Measurements from ENCODE around the gene C1orf159.

DNA sequence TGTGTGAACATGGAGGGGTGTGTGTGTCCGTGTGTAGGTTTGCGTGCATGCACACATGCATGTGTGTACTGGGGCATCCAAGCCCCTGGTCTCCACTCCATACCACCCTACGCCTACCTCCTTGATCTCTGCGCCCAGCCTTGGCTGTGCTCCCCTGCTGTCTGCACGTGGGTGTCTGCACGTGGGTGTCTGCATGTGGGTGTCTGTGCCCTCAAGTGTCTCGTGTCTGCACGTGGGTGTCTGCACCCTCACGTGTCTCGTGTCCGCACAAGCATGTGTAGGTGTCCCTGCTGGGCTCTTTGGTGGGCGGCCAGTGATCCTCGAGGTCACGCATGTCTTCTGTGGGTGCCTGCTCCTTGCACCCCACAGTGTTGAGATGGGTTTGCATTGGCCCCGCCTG lies 62.9 kb downstream of the C1orf159 start:
- TF ChIP-seq, protein P1, sequence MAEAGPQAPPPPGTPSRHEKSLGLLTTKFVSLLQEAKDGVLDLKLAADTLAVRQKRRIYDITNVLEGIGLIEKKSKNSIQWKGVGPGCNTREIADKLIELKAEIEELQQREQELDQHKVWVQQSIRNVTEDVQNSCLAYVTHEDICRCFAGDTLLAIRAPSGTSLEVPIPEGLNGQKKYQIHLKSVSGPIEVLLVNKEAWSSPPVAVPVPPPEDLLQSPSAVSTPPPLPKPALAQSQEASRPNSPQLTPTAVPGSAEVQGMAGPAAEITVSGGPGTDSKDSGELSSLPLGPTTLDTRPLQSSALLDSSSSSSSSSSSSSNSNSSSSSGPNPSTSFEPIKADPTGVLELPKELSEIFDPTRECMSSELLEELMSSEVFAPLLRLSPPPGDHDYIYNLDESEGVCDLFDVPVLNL (IDR thresholded peaks at IDR 0.05; ENCODE audit: low read depth, low read length) = no peak
- TF ChIP-seq, protein P2, sequence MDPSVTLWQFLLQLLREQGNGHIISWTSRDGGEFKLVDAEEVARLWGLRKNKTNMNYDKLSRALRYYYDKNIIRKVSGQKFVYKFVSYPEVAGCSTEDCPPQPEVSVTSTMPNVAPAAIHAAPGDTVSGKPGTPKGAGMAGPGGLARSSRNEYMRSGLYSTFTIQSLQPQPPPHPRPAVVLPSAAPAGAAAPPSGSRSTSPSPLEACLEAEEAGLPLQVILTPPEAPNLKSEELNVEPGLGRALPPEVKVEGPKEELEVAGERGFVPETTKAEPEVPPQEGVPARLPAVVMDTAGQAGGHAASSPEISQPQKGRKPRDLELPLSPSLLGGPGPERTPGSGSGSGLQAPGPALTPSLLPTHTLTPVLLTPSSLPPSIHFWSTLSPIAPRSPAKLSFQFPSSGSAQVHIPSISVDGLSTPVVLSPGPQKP (IDR thresholded peaks at IDR 0.05; ENCODE audit: low read depth, low read length) = no peak
- TF ChIP-seq MTA3 (IDR thresholded peaks at IDR 0.05; ENCODE audit: borderline replicate concordance, low read length) (no peak), EP300 (IDR thresholded peaks at IDR 0.05; ENCODE audit: borderline replicate concordance in 1 of 2, control insufficient read depth in 1 of 2, low read depth in 2 of 2, low read length in 2 of 2) (no peak)
- TF ChIP-seq, protein P3, sequence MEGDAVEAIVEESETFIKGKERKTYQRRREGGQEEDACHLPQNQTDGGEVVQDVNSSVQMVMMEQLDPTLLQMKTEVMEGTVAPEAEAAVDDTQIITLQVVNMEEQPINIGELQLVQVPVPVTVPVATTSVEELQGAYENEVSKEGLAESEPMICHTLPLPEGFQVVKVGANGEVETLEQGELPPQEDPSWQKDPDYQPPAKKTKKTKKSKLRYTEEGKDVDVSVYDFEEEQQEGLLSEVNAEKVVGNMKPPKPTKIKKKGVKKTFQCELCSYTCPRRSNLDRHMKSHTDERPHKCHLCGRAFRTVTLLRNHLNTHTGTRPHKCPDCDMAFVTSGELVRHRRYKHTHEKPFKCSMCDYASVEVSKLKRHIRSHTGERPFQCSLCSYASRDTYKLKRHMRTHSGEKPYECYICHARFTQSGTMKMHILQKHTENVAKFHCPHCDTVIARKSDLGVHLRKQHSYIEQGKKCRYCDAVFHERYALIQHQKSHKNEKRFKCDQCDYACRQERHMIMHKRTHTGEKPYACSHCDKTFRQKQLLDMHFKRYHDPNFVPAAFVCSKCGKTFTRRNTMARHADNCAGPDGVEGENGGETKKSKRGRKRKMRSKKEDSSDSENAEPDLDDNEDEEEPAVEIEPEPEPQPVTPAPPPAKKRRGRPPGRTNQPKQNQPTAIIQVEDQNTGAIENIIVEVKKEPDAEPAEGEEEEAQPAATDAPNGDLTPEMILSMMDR (IDR thresholded peaks at IDR 0.05 in 2 of 3, conservative IDR thresholded peaks at IDR 0.05 in 1 of 3; ENCODE audit: control insufficient read depth in 2 of 3, extremely low read depth in 1 of 3, insufficient read depth in 1 of 3, low read depth in 3 of 3, low read length in 3 of 3) = no peak

All from GM12878 (cell line).